C4-2B (cell line): Measurements from ENCODE around the gene ISL2.
"Not testable (repeated sequence)": the region's sequence is repeated elsewhere in the genome, so short reads cannot be mapped to it uniquely, and the experiment has no call there.

Experiments
- H3K27ac ChIP-seq: fragments of 450-650 bp; 2 replicates; pipeline ENCODE4 v1.5.1; 2017
- CTCF ChIP-seq: fragments of 450-650 bp; conservative IDR thresholded peaks from 2 replicates; pipeline ENCODE4 v1.5.1; 2017; ENCODE audit warnings: mild to moderate bottlenecking
- ZFX ChIP-seq: fragments of 450-650 bp; IDR thresholded peaks from 2 replicates; pipeline ENCODE4 v1.6.1; 2017

ISL2 gene

GRCh38 chr15:76336254-76337058, at the start of gene ISL2:
Gene ISL2 (plus strand): TSS chr15:76336773. CDS start chr15:76336884, 111 bp downstream.
- peak within 1 kb of the TSS; percentile 75 for H3K27ac ChIP-seq
- TF ChIP-seq ZFX: no peak
- no peak for TF ChIP-seq CTCF

- TF ChIP-seq CTCF (no peak), ZFX (no peak)
- H3K27ac ChIP-seq: no peak overlapping the region
Observed at GRCh38 chr15:76289582-76289981, 47.0 kb upstream of the ISL2 start.

- no peak for TF ChIP-seq CTCF
- TF ChIP-seq ZFX: no peak
- H3K27ac ChIP-seq: no peak overlapping the region
Observed at GRCh38 chr15:76293361-76293760, 43.2 kb upstream of the ISL2 start.

- H3K27ac ChIP-seq: not testable (repeated sequence)
Observed at GRCh38 chr15:76294463-76294862, 42.1 kb upstream of the ISL2 start.

GRCh38 chr15:76296849-76297248, 39.7 kb upstream of the ISL2 start:
- H3K27ac ChIP-seq: no peak overlapping the region
- no peak for TF ChIP-seq CTCF
- TF ChIP-seq ZFX: no peak

- H3K27ac ChIP-seq: not testable (repeated sequence)
Observed at GRCh38 chr15:76297951-76298350, 38.6 kb upstream of the ISL2 start.

- TF ChIP-seq ZFX (no peak), CTCF (no peak)
- no peak overlapping the region for H3K27ac ChIP-seq
Observed at GRCh38 chr15:76298986-76299385, 37.6 kb upstream of the ISL2 start.

- TF ChIP-seq ZFX: no peak
- TF ChIP-seq CTCF: no peak
- H3K27ac ChIP-seq: no peak overlapping the region
Observed at GRCh38 chr15:76299786-76300185, 36.8 kb upstream of the ISL2 start.
